Neural crest cell (in vitro differentiated cells): ENCODE data around the gene ZNF669. TPM values are rescaled to one million over a fixed set of nuclear protein-coding genes. Genes with fewer than 3 reads are reported as not detected.
A peak's percentile ranks its signal among the peaks of the same experiment; 100 is the strongest.
"Not testable (repeated sequence)": the region's sequence is repeated elsewhere in the genome, so short reads cannot be mapped to it uniquely, and the experiment has no call there.

ENCODE experiments used
- DNase-seq: peaks from one replicate; pipeline ENCODE4 v3.0.0; 2021; ENCODE audit warnings: low read depth, mixed read lengths, low spot score
- H3K27ac Mint-ChIP-seq: one replicate; pipeline ENCODE4 v1.8.0; 2021; ENCODE audit warnings: mild to moderate bottlenecking, mixed read lengths; ENCODE audit not compliant: unreplicated experiment
- H3K27me3 Mint-ChIP-seq: 2 replicates; pipeline ENCODE4 v1.8.0; 2021; ENCODE audit warnings: low read depth, mild to moderate bottlenecking, mixed read lengths
- H3K36me3 Mint-ChIP-seq: 2 replicates; pipeline ENCODE4 v1.8.0; 2021; ENCODE audit warnings: low read depth, mild to moderate bottlenecking, mixed read lengths
- H3K4me1 Mint-ChIP-seq: 2 replicates; pipeline ENCODE4 v1.8.0; 2021; ENCODE audit warnings: mixed read lengths
- H3K4me3 Mint-ChIP-seq: one replicate; pipeline ENCODE4 v1.8.0; 2021; ENCODE audit warnings: mild to moderate bottlenecking, mixed read lengths
- H3K9me3 Mint-ChIP-seq: 2 replicates; pipeline ENCODE4 v1.8.0; 2021; ENCODE audit warnings: mixed read lengths
- long read RNA-seq: library from polyadenylated mRNA; unstranded; transcript quantifications from one replicate; pipeline ENCODE4 v2.0.0, GENCODE V29; 2020
- total RNA-seq: library from RNA; stranded (reverse); gene quantifications from 2 replicates; pipeline ENCODE4 v1.2.1, GENCODE V29; 2021
- TF ChIP-seq, protein P1 (sequence below): fragments of 200-600 bp; sonication (generic); conservative IDR thresholded peaks from 2 replicates; pipeline ENCODE4 v1.5.0; 2021; ENCODE audit warnings: antibody characterized with exemption, mild to moderate bottlenecking

ZNF669 gene
- 19.8 and 21.8 TPM in 2 replicates for total RNA-seq
- long read RNA-seq, transcript ZNF669-201 (4 exons, 1,951 nt), result minor isoform, 6 of 40 reads
- long read RNA-seq, transcript ZNF669-204 (4 exons, 1,718 nt), result major isoform, 34 of 40 reads
- long read RNA-seq, partial matches to known transcripts, result 0 of 40 reads
- long read RNA-seq, other reads (novel, unspliced or antisense), result 0 of 40 reads

DNA sequence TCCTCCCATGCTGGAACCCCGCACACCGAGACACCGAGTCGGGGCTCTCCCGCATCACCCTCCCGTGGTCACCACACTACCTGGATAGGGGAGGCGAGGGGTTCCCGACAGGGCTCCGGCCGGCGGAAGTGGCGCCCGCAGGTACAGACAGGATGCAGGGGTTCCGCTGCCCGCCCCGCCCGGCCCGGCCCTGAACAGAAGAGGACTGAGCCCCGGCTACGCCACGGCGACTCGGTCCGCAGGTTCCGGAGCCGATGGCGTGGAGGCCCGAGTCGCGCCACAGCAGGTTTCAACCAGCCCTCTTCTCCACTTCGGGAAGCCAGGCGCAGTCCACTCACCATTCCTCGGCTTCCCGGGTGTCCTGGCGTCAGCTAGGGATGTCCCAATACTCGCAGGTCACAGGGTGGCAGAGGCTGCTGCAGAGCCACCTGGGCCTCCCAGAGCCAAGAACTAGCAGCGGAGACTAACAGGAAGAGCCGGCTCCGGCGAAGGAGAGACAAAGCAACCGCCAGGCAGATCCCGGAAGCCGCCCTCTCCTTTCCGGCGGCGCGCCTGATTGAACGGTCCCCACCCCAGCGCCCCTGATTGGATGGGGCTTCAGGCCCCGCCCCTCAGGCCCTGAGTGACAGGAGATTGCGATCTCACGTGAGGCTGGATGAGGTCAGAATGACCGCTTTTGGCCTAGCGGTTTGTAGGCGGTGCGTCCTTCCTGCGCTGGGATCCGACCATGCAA lies at the start of gene ZNF669:
Gene ZNF669, minus strand, starts transcription at position 498 of the 733 bp plus-strand sequence. Its CDS starts 157 bp downstream, at position 341.
- Mint-ChIP-seq H3K27me3 (no peaks in the 10 kb centered on the region), H3K27ac (peak within 1 kb of the TSS; percentile 98), H3K4me1 (peaks cover 18% of the 10 kb centered on the region), H3K36me3 (peaks cover 51% of the 10 kb centered on the region), H3K4me3 (peak within 1 kb of the TSS; percentile 94), H3K9me3 (peaks cover 18% of the 10 kb centered on the region)
- DNase-seq, result peak; percentile 95
- TF ChIP-seq, protein P1, sequence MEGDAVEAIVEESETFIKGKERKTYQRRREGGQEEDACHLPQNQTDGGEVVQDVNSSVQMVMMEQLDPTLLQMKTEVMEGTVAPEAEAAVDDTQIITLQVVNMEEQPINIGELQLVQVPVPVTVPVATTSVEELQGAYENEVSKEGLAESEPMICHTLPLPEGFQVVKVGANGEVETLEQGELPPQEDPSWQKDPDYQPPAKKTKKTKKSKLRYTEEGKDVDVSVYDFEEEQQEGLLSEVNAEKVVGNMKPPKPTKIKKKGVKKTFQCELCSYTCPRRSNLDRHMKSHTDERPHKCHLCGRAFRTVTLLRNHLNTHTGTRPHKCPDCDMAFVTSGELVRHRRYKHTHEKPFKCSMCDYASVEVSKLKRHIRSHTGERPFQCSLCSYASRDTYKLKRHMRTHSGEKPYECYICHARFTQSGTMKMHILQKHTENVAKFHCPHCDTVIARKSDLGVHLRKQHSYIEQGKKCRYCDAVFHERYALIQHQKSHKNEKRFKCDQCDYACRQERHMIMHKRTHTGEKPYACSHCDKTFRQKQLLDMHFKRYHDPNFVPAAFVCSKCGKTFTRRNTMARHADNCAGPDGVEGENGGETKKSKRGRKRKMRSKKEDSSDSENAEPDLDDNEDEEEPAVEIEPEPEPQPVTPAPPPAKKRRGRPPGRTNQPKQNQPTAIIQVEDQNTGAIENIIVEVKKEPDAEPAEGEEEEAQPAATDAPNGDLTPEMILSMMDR, result no peak

DNA sequence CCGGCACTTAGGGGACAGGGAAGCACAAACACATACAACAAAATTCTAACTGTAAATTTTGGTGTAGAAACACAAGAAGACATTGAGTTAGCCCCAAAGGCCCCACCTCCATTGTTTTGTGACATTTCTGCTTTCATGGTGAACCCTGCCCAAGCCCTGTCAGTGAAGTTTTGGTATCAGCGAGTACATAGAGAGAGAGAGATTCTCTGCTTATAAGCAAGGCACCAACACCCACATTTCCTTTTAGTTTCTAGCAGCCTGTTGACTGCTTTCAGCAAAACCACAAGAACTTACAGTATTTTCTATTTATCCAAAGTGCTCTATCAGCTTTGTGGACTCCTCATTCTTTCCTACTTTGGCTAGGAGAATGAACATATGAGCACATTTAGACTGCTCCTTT lies 43.6 kb upstream of the ZNF669 start:
- peaks cover 37% of the 10 kb centered on the region for H3K9me3 Mint-ChIP-seq

DNA sequence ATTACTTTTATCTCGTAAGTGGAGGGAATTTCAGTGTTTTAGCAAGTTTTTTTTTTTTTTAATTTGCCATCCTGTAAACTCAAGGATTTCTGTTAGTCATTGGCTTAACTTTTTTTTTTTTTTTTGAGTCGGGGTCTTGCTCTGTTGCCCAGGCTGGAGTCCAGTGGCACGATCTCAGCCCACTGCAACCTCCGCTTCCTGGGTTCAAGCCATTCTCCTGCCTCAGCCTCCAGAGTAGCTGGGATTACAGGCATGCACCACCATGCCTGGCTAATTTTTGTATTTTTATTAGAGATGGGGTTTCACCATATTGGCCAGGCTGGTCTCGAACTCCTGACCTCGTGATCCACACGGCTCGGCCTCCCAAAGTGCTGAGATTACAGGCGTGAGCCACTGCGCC lies 43.0 kb upstream of the ZNF669 start:
- H3K27ac Mint-ChIP-seq, H3K4me3 Mint-ChIP-seq: not testable (repeated sequence)
- peaks cover 34% of the 10 kb centered on the region for H3K9me3 Mint-ChIP-seq

More for the DNA sequence above, 43.6 kb upstream of the ZNF669 start:
- TF ChIP-seq, protein P1, result no peak
- no peaks in the 10 kb centered on the region for H3K27me3 Mint-ChIP-seq
- no peaks in the 10 kb centered on the region for H3K4me1 Mint-ChIP-seq
- H3K36me3 Mint-ChIP-seq, result peaks cover 77% of the 10 kb centered on the region
- no peak for DNase-seq
- no peak overlapping the region for H3K4me3 Mint-ChIP-seq
- no peak overlapping the region for H3K27ac Mint-ChIP-seq

DNA sequence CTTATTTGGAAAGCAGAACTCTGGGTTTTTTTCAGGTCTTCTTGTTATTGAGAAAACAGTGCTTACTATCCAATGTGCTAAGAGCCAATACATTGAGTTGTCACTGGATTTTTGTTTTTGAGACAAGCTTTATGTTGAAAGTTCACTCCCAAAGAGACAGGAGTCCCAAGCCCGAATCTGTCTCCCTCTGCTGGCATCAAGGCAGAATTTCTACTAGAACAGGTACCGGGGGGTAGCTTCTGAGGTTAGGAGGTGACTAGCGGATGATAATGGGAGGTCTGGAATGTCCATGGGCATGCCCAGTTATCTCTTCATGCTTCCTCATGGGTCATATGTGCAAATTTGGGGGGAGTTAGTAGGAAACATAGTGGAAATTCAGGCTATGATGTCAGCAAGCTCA lies 42.5 kb upstream of the ZNF669 start:
- H3K27ac Mint-ChIP-seq, result no peak overlapping the region
- H3K9me3 Mint-ChIP-seq, result peaks cover 33% of the 10 kb centered on the region
- no peaks in the 10 kb centered on the region for H3K4me1 Mint-ChIP-seq
- H3K36me3 Mint-ChIP-seq, result peaks cover 76% of the 10 kb centered on the region
- TF ChIP-seq, protein P1, result peak; percentile 29
- no peak overlapping the region for H3K4me3 Mint-ChIP-seq
- H3K27me3 Mint-ChIP-seq, result no peaks in the 10 kb centered on the region
- no peak for DNase-seq

More for the DNA sequence above, 43.0 kb upstream of the ZNF669 start:
- not testable (repeated sequence) for DNase-seq, H3K27me3 Mint-ChIP-seq, H3K4me1 Mint-ChIP-seq
- peaks cover 76% of the 10 kb centered on the region for H3K36me3 Mint-ChIP-seq

DNA sequence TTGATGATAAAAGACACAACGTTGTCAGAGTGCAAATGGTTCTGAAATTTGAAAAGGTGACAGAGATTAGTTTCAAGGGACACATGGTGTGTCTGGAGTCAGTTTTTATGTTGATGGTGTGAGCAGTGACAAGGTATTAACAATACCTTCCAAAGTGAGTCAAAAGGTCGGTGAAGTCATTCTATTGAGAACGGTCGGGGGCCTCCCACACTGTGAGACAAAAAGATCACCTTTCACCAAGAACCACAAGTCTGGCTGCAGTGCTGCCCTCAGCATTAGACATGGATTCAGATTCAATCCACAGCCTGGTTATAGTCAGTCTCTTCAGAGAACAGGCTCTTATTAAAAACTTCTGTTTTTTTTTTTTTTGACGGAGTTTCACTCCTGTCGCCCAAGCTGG lies 41.1 kb upstream of the ZNF669 start:
- Mint-ChIP-seq H3K36me3 (peaks cover 78% of the 10 kb centered on the region), H3K9me3 (peaks cover 38% of the 10 kb centered on the region), H3K4me1 (no peaks in the 10 kb centered on the region), H3K4me3 (peak overlapping the region; percentile 21), H3K27me3 (no peaks in the 10 kb centered on the region), H3K27ac (no peak overlapping the region)
- TF ChIP-seq, protein P1, result no peak
- no peak for DNase-seq

DNA sequence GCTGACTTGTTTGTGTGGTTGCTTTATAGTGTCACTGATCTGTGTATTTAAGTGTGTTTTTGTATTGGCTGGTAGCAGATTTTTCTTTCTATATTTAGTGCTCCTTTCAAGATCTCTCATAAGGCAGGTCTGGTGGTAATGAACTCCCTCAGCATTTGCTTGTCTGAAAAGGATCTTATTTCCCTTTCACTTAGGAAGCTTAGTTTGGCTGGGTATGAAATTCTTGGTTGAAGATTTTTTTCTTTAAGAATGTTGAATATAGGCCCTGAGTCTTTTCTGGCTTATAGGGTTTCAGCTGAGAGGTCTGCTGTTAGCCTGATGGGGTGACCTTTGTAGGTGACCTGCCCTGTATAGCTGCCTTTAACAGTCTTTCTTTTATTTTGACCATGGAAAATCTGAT lies 35.4 kb upstream of the ZNF669 start:
- H3K9me3 Mint-ChIP-seq, result peaks cover 48% of the 10 kb centered on the region
- not testable (repeated sequence) for H3K4me1 Mint-ChIP-seq, H3K27ac Mint-ChIP-seq, H3K27me3 Mint-ChIP-seq, H3K4me3 Mint-ChIP-seq, DNase-seq
- H3K36me3 Mint-ChIP-seq, result peaks cover 83% of the 10 kb centered on the region
